GM21723 (cell line): Measurements from ENCODE around the gene IL22RA1.

Source experiments
- ATAC-seq: cut with Tn5 transposase; IDR thresholded peaks from one replicate; pipeline ENCODE4 v1.9.1; 2021; ENCODE audit warnings: mild to moderate bottlenecking, moderate library complexity; ENCODE audit not compliant: unreplicated experiment

The IL22RA1 gene

DNA sequence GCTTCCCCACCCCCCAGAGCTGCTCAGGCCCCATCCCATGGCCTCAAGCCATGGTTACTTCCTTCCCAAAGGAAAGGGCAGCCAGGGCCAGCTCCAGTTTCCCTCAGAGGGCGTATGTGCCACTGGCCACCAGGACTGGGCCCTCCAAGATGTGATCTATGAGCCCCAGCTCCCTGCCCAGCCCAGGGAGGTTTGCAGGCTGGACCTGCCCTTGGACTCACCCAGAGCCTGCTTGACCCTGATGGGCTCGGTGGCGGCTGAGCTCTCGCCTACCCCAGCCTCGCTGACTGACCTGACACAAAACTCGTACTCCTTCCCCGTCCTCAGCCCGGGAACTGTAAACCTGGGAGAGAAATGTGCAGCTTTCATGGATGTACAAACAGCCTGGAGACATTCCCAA lies 60.6 kb downstream of the IL22RA1 start:
- ATAC-seq = no peak

DNA sequence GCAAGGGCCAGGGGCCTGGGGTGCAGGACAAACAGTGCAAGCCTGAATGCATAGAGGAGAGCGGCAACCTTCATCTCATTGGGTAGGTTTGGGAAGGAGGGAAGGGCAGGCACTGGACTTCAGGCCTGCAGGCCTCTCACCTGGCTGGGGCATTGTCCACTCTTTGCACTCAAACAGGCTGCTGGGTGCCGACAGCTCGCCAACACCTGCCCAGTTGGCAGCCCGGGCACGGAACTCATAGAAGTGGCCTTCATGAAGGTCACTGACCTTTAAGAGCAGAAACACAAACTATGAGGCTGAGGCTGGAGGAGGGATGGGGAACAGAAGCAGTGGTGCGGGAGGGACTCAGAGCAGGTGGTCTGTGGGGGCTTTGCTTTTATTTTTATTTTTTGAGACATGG lies 61.8 kb downstream of the IL22RA1 start:
- ATAC-seq = no peak

DNA sequence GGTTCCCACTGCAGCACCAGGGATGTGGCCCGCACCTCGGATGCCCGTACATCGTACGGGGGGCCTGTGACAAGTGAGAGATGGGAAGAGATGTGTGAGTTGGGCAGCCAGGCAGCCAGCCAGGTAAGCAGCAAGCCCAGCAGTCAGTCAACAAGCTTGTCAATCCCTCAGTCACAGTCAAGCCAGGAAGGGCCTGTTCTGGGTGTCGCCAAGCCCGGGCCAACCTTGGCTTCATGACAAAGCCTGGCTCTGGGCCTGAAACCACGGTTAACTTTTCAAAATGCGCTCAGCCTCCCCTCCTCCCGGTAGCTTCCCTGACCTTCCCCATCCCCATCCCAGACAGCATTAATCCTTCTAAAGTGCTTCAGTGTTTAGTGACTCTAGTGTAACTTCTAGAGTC lies 62.8 kb downstream of the IL22RA1 start:
- ATAC-seq = no peak

DNA sequence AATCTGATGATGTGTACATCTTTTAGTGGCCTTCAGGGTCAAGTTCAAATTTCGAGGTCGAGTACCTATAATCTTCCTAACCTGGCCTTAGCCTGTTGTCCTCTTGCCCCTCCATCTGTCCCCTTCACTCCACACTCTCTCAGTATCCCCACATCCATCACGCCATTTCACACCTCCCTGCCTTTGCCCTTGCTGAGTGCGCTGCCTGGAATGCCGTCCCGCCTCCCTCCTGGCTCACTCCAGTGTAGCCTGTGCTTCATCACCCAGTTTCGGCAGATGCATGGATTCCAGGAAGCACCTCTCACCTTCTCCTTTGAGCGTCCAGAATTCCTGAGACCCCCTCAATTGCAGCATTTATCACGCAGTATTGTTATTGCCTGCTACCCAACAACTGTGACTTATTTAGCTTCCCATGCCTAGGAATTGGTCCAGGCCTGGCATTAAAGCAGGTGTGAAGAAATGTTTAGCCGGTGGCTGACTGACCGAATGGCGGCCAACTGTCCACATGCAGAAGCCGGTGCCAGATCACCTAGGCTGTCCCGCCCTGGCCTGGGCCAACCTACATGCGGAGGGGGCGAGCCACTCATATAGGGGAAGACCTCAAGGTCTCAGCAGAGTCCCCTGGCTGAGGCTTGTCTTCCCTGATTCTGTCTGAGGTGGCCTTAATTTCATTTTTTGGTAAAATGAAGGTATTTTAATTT lies 65.5 kb downstream of the IL22RA1 start:
- ATAC-seq = no peak

DNA sequence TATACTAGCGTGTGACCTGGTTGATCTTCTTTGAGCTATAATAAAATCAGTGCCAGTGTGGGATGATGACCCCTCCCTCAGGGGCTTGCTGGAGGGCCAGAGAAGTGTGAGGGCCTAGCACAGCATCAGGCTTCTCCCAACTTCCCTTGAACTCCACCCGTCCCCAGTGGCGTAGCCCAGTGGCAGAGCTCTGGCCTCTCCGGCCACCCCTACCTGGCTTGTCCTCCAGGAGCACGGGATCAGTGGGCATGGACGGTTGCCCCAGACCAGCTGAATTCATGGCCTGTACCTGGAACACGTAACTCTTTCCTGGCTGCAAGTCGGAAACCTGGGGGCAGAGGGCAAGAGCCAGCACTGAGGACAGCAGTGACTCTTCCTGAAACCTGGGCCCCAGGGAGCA lies 67.0 kb downstream of the IL22RA1 start:
- ATAC-seq = no peak

DNA sequence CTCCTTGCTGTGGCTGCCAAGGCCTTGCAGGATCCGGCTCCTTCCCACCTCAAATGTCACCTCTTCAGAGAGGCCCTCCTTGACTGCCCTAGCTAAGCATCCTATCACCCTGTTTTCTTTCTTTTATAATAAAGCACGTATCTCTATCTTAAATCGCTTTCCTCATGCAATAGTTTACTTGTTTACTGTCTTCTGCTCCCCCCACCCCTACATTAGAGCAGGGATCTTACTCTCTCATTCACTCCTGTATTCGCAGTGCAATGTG lies 67.4 kb downstream of the IL22RA1 start:
- ATAC-seq = no peak

DNA sequence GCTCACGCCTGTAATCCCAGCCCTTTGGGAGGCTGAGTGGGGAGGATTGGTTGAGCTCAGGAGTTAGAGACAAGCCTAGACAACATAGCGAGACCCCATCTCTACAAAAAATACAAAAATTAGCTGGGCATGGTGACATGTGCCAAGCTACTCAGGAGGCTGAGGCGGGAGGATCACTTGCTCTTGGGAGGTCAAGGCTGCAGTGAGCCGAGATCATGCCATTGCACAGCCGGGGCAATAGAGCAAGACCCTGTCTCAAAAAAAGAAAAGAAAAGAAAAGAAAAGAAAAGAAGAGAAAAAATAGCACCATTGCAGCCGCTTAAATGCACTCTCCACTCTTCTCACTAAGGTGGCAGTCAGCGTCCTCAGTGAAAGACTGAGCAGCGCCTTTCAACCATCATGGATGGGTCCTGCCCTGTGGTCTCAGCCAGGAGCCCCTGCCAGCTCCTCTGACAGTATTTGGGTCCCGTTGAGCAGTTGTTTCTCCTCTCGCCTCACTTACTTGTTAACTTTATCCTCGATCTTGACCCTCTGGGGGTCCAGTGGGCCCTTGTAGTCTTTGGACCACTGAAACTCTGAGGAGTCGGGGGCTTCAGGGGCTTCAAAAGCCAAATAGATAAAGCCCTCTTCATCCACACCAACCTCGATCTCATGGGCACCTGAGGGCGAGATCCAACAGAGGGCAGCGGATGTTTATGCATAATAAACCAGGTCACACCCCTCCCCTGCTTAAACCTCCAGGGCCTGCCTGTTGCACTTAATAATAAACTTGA lies 67.9 kb downstream of the IL22RA1 start:
- ATAC-seq = no peak

DNA sequence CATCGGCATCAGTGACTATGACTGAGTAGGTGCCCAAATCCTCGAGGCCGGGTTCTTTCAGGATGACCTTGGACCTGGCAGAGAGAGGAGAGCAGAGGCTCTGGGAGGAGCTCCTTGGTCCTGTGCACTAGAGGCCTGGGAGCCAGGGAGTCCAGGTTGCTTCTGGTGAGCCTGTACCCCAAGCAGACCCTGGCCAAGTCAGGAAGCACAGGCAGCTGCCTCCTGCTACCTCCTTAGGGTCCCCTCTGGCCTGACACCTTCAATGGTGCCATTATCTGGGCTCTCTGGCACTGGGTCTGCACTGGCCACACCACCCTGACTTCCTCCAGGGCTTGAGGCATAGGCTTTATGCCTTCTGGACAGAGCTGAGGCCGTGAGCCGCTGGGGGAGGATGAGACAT lies 68.7 kb downstream of the IL22RA1 start:
- ATAC-seq = no peak

DNA sequence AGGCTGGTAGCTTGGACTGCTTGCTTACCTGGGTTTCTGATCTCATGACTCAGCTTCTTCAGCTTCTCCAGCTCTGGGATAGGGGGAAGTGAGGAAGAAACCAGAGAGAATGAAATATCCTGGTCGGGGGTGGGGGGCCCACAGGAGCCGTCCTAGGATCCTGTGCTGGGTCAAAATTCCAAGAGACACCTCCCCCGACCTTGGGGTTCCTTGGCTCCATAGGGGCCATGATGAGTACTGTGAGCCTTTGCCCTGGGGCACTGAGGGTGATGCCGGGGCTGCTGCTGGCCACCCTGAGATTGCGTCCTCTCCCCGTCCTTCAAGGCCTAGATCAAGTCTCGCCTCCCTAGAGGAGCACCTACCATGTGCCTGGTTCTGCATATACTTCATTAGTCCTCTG lies 71.0 kb downstream of the IL22RA1 start:
- no peak for ATAC-seq

DNA sequence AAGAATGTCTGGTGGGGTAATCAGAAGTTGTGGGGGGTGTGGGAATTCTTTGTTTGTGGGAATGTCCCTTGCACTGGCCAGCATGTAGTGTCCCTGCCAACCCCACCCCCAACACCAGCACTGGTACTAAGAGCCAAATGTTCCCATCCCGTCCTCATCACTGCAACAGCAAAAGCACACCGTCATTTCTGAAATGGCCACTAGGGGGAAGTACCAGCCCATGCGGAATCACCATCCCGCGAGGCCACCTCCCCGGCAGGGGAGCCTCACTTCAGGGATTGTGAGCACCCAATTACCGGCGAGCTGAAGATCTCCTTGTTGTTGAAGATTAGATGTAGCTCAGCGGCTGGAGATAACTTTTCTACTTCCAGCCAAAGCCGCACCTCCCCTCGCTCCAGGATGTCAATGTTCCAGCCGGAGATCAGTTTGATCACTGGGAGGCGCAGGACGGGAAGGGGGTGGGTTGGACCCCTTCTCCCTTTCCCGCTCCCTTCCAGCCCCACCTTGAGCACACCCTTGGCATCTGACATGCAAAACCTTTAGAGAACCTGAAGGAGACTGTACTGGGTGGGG lies 72.0 kb downstream of the IL22RA1 start:
- ATAC-seq = no peak

DNA sequence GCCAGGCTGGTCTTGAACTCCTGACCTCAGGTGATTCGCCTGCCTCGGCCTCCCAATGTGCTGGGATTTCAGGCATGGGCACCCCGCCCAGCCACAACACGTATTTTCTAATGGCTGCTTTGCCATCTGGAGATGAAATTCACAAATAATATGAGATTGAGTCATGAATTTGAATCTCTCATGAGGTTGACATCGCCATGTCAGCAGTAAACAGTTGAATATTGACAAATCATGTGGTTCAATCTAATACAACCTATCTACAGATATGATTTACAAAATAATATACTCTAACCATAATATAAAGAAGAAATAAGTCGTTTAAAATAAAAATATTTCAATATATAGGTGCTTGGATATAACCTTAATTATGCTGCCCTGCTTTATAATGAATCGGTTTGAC lies 73.1 kb downstream of the IL22RA1 start:
- no peak for ATAC-seq
